ENCODE results near the gene ZSWIM1.

- no peak for TF ChIP-seq TAF1 (IDR thresholded peaks at IDR 0.05; ENCODE audit: borderline replicate concordance, insufficient read depth, low read length)
- TF ChIP-seq POLR2AphosphoS5 (IDR thresholded peaks at IDR 0.05; ENCODE audit: low read depth, low read length), result no peak
- no peak for TF ChIP-seq SIN3A (IDR thresholded peaks at IDR 0.05; ENCODE audit: borderline replicate concordance, insufficient read depth, low read length)
- TF ChIP-seq, protein P1, sequence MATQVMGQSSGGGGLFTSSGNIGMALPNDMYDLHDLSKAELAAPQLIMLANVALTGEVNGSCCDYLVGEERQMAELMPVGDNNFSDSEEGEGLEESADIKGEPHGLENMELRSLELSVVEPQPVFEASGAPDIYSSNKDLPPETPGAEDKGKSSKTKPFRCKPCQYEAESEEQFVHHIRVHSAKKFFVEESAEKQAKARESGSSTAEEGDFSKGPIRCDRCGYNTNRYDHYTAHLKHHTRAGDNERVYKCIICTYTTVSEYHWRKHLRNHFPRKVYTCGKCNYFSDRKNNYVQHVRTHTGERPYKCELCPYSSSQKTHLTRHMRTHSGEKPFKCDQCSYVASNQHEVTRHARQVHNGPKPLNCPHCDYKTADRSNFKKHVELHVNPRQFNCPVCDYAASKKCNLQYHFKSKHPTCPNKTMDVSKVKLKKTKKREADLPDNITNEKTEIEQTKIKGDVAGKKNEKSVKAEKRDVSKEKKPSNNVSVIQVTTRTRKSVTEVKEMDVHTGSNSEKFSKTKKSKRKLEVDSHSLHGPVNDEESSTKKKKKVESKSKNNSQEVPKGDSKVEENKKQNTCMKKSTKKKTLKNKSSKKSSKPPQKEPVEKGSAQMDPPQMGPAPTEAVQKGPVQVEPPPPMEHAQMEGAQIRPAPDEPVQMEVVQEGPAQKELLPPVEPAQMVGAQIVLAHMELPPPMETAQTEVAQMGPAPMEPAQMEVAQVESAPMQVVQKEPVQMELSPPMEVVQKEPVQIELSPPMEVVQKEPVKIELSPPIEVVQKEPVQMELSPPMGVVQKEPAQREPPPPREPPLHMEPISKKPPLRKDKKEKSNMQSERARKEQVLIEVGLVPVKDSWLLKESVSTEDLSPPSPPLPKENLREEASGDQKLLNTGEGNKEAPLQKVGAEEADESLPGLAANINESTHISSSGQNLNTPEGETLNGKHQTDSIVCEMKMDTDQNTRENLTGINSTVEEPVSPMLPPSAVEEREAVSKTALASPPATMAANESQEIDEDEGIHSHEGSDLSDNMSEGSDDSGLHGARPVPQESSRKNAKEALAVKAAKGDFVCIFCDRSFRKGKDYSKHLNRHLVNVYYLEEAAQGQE (IDR thresholded peaks at IDR 0.05; ENCODE audit: insufficient read depth in 1 of 2, low read depth in 2 of 2, low read length in 2 of 2), result no peak
Measured at GRCh38 chr20:45883100-45883469, 2.1 kb downstream of the ZSWIM1 start.
